ENCODE data around the gene LARP4B. TPM values are rescaled to one million over a fixed set of nuclear protein-coding genes. Genes with fewer than 3 reads are reported as not detected.

Gene LARP4B
- total and polyA plus RNA-seq, 2 donors from 2014 or later: 12.9 to 96.6 TPM

DNA sequence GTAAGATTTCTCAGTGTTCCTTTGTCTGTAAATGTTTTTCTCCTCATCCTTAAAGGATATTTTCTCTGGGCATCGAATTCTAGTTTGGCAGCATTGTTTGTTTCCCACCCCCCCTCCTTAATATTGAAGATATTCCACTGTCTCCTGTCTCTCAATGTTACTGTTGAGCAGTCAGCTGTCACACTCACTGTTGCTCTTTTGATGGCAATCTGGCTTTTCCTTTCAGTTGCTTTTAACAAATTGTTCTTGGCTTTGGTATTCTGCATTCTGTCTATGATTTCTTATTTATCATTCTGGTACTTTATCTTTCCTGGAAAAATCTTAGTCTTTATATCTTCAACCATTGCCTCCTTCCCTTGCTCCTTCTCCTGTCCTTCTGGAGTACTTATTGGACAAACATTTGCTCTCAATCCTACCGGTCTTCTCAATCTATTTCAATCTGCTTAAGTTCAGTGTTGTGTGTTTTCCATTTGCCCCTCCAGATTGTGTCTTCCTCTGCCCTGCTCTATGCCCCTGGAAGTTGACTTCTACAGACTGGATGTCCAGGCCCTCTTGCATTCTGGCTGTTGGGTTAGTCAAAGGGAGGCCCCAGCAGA is 47.4 kb upstream of the LARP4B start:
- intact Hi-C loops (cut with DNase I): no loop called here
- no peaks in the 10 kb centered on the region for H3K36me3 ChIP-seq (ENCODE audit: control insufficient read depth in 2 of 3, insufficient read depth in 3 of 3, low read length in 3 of 3)
- TF ChIP-seq, protein P1, sequence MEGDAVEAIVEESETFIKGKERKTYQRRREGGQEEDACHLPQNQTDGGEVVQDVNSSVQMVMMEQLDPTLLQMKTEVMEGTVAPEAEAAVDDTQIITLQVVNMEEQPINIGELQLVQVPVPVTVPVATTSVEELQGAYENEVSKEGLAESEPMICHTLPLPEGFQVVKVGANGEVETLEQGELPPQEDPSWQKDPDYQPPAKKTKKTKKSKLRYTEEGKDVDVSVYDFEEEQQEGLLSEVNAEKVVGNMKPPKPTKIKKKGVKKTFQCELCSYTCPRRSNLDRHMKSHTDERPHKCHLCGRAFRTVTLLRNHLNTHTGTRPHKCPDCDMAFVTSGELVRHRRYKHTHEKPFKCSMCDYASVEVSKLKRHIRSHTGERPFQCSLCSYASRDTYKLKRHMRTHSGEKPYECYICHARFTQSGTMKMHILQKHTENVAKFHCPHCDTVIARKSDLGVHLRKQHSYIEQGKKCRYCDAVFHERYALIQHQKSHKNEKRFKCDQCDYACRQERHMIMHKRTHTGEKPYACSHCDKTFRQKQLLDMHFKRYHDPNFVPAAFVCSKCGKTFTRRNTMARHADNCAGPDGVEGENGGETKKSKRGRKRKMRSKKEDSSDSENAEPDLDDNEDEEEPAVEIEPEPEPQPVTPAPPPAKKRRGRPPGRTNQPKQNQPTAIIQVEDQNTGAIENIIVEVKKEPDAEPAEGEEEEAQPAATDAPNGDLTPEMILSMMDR (IDR thresholded peaks at IDR 0.05; ENCODE audit: borderline replicate concordance, extremely low read depth, insufficient read depth): no peak
- no peak overlapping the region for H3K9ac ChIP-seq (ENCODE audit: low read length in 3 of 3)
- H3K9me3 ChIP-seq (ENCODE audit: control insufficient read depth in 2 of 3, insufficient read depth in 1 of 3, low read length in 3 of 3): peaks cover 0 to 19% (median 4%) of the 10 kb centered on the region in 3 donors
- no peak overlapping the region for H3K27ac ChIP-seq (ENCODE audit: low read depth in 2 of 2, low read length in 2 of 2)
- no peaks in the 10 kb centered on the region for H3K4me1 ChIP-seq (ENCODE audit: control insufficient read depth in 2 of 3, insufficient read depth in 2 of 3, low read depth in 1 of 3, low read length in 3 of 3)
- peak in 1 of 5 donors; percentile 3 for DNase-seq
- no peak overlapping the region for H3K4me3 ChIP-seq (ENCODE audit: low read length in 3 of 3)
- no peaks in the 10 kb centered on the region for H3K27me3 ChIP-seq (ENCODE audit: control insufficient read depth, insufficient read depth, low read length)
- no peak for FAIRE-seq

DNA sequence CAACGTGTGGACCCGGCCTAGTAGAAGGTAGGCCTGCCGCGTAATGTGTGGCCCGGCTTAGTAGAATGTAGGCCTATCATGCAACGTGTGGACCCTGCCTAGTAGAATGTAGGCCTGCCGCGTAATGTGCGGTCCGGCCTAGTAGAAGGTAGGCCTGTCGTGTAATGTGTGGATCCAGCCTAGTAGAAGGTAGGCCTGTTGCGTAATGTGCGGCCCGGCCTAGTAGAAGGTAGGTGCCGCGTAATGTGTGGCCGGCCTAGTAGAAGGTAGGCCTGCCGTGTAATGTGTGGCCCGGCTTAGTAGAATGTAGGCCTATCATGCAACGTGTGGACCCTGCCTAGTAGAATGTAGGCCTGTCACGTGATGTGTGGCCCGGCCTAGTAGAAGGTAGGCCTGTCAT is 44.8 kb upstream of the LARP4B start:
- H3K27ac ChIP-seq (ENCODE audit: low read depth in 2 of 2, low read length in 2 of 2): no peak overlapping the region
- intact Hi-C loops (cut with DNase I): no loop called here
- TF ChIP-seq, protein P1 (IDR thresholded peaks at IDR 0.05; ENCODE audit: borderline replicate concordance, extremely low read depth, insufficient read depth): no peak
- H3K36me3 ChIP-seq (ENCODE audit: control insufficient read depth in 2 of 3, insufficient read depth in 3 of 3, low read length in 3 of 3): no peaks in the 10 kb centered on the region
- peaks cover 0 to 19% (median 4%) of the 10 kb centered on the region in 3 donors for H3K9me3 ChIP-seq (ENCODE audit: control insufficient read depth in 2 of 3, insufficient read depth in 1 of 3, low read length in 3 of 3)
- H3K27me3 ChIP-seq (ENCODE audit: control insufficient read depth, insufficient read depth, low read length): no peaks in the 10 kb centered on the region
- no peak for FAIRE-seq
- H3K9ac ChIP-seq (ENCODE audit: low read length in 3 of 3): no peak overlapping the region
- H3K4me3 ChIP-seq (ENCODE audit: low read length in 3 of 3): no peak overlapping the region
- peaks cover 0 to 3% (median 0%) of the 10 kb centered on the region in 3 donors for H3K4me1 ChIP-seq (ENCODE audit: control insufficient read depth in 2 of 3, insufficient read depth in 2 of 3, low read depth in 1 of 3, low read length in 3 of 3)
- no peak for DNase-seq

DNA sequence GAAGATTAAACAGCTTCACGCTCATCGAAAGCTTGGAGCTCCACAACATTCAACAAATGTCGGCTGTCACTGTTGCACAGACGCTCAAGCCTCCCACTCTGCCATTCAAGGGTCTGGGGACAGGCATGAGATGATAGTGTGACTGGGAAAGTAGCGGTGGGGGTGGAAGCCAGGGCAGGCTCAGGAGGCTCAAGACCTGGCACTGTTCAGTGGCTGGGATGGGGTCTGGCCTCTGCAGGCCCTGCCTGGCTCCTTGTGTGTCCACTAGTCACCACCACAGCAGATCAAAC is 43.2 kb upstream of the LARP4B start:
- TF ChIP-seq, protein P1 (IDR thresholded peaks at IDR 0.05; ENCODE audit: borderline replicate concordance, extremely low read depth, insufficient read depth): no peak
- Histone ChIP-seq H3K4me3 (ENCODE audit: low read length in 3 of 3) (no peak overlapping the region), H3K36me3 (ENCODE audit: control insufficient read depth in 2 of 3, insufficient read depth in 3 of 3, low read length in 3 of 3) (no peaks in the 10 kb centered on the region), H3K9ac (ENCODE audit: low read length in 3 of 3) (no peak overlapping the region), H3K9me3 (ENCODE audit: control insufficient read depth in 2 of 3, insufficient read depth in 1 of 3, low read length in 3 of 3) (peaks cover 0 to 9% (median 4%) of the 10 kb centered on the region in 3 donors), H3K27me3 (ENCODE audit: control insufficient read depth, insufficient read depth, low read length) (no peaks in the 10 kb centered on the region), H3K27ac (ENCODE audit: low read depth in 2 of 2, low read length in 2 of 2) (no peak overlapping the region), H3K4me1 (ENCODE audit: control insufficient read depth in 2 of 3, insufficient read depth in 2 of 3, low read depth in 1 of 3, low read length in 3 of 3) (peaks cover 0 to 15% (median 11%) of the 10 kb centered on the region in 3 donors)
- FAIRE-seq (no peak), DNase-seq (no peak)
- intact Hi-C loops (cut with DNase I): no loop called here

Measured in kidney (tissue), 14 donors.